ENCODE measurements around the gene P2RY1.

The P2RY1 gene, protein sequence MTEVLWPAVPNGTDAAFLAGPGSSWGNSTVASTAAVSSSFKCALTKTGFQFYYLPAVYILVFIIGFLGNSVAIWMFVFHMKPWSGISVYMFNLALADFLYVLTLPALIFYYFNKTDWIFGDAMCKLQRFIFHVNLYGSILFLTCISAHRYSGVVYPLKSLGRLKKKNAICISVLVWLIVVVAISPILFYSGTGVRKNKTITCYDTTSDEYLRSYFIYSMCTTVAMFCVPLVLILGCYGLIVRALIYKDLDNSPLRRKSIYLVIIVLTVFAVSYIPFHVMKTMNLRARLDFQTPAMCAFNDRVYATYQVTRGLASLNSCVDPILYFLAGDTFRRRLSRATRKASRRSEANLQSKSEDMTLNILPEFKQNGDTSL

DNA sequence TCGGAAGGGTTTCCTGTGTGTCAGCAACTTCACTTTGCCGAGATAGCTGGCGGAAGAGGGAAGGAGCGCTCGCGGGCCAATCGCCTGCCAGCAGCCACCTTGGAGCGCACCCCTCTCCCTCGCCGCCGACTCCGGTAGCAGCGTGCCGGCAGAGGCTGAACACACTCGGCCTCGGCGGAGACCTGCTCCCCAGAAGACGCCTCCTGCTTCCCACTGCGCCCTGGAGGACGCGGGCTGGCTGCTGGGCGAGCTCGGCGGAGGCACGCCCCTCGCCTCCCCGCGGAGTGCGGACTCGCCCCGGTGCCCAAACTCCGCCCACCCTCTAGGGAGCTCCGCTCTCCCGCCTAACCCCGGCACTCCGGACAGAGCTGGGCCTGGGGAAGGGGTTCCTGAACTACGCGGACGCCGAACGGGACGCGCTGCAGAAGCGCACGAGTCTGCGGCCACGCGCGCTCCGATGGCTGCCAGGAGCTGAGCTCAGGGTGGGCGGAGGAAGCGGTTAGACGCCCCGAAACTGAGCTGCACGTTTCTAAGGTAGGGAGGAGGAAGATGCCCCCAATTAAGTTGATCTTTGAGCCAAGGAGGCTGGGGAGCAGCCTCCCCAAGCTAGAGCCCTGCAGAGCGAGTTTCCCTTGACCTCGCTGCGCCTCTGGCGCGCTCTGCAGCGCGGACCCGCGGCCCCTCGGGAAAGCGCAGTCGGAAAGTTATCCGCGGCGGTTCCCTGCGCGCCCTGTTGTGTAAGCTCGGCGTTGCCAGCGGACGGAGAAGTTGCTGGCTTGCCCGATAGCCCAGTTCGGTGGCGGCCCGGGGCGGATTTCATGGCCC, at the start of gene P2RY1:
Gene P2RY1 (plus strand): TSS at position 356 of the 825 bp plus-strand sequence. CDS start 652 bp downstream, outside the sequence.
- DNase-seq: peak; percentile 14

DNA sequence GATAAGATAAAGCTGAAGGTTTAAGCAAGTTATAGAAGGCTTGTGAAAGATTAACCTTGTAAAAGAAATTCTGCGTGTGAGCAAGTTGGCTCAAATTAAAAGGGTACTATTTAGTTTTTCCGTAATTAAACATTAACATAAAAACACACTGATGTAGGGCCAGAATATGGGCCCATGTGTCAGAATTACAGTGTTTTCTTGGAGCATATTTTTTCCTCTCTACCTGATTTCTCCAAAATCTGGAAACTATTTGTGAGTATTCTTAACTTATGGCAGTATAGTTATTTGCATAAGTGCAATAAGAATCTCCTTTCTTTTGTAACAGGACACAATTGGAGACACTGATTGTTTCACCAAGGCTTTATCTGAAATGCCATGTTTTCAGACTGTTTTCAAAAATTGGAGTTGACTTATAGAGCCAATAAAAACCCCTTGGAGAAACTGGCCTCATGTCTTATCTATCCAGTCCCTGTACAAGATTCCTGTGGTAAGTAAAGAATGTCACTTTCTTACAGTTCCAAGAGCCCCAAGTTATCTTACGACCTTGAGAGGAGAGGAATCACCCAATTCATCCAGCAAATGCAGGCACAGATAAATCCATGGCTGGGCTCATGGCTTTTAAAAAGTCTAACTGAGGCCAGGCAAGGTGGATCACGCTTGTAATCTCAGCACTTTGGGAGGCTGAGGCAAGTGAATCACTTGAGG, 47.8 kb upstream of the P2RY1 start:
- DNase-seq: no peak

DNA sequence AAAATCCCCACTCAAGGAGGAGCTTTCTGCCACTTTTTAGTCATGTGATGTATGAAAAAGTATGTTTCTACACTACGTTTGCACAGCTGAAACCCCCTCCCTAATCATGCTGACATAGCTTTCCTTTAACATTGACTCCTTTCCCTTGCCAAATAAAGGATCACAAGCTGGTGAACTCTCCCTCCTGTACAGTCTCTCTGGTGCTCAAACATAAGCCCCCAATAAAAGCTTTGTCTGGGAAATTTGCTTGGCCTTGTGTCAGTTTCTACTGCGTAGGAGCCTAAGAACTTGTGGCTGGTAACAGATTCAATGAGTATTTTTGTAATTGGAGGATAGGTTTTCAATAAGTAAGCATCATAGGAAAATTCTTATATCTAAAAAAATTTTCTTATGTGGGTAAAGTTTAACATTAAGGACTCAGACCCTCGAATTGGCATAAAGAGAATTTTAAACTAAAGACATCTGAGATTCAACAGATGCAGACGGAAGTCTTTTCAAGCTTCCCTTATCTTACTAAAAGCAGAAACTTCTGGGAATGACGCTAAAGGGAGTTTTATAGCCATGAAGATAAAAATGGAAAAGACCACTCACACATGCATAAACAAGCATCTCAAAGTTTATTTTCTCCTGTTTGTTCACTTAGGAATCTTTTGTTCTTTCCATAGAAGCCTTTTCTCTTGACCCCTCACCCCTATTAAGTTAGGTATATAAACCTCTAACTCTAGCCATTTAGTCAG, 44.1 kb upstream of the P2RY1 start:
- no peak for DNase-seq

DNA sequence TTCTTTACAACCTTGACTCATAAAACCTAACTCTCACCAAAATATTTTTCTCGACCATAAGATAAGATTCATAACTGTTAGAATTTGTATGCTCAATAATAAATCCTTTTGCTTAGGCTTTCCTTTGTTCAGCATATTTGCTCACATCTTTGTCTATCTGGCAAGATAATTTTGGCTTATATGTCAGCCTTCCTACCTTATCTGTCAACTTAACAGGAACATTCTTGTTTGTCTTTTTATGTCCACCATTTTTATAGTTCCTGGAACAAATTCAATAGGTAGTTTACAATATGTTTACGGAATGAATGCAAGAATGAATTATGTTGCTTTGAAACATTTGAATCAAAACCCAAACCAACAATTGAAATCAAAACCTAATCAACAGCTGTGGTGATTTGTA, 41.0 kb upstream of the P2RY1 start:
- no peak for DNase-seq

DNA sequence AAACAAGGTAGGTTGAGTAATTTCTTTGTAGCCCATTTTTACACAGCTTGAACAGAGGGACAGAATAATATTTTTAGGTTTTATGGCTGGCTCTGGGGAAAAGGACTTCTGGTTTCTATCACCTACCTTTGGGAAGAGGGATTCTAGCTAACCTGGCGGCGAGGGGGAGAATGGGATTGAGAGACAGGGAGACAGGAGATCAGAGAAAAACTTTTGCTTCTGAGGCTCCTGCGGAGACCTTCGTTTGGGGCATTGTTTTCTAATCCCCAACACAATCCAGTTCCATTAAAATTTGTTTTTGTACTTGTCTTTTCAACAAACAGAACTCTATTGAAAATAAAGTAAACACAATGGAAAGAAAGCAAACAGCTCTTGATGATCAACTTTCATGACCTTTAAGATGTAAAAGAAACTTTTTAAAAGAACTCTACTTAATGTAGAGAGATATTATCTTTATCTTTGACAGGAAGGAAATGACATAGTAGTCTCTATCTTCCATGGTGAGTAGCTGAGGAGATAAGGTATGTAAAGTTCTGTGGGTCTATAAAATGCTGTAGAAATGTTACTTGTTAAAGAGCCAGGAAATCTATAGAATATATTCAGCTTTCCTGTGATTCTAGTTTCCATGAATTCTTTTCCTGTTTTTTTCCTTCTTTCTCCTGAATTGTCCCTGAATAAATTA, 37.0 kb upstream of the P2RY1 start:
- no peak for DNase-seq

DNA sequence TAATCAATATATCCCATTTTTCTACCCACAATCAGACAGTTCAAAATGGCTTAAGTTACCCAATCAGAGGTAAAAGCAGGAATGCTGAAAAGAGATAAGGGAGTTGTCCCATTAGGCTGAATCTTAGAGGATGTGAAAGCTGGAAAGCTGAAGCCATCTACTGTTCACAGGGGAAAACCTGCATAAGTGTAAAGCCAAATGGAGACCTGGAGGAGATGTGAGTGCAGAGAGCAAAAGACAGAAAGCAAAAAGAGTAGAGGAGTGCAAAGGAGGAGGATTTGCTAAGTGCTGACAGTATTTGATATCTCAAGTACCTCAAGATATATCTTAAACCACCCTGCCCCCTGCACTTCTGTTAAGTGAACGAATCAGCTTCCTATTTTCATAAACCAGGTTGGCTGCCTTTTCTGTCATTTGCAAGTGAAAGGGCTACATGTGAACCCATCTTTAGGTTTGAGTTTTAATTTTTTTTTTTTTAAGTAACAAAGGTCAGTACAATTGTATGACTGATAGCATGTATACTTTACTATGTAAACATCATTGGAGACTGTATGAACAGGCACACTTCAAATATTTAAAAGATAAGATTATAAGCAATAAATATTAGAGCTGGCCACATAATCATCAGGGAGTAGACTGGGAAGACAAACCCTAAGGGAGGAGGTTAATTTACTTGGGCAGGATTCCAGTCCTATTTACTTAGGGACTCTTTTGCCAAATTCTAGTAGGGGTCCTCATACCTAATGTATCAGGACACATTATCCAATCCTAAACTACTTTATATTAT, 22.8 kb upstream of the P2RY1 start:
- no peak for DNase-seq

DNA sequence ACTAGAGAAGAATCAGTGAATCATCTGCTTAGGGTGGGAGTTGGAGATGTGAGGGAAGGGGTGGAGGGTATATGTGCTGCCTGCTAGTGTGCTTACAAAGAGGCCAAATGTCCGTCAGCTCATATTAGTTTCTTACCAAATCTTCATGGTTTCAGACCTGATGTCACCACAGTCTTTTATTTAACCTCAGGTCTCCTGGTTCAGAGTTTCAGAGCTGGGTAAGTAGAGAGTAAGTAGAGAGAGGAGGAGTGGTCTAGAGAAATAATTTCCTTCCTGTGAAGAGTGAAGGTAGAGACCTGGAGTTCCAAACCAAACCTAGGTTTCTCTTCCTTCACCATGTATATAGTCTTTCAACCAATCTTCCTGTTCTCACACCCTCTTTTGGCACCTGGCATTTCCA, 17.5 kb upstream of the P2RY1 start:
- no peak for DNase-seq

DNA sequence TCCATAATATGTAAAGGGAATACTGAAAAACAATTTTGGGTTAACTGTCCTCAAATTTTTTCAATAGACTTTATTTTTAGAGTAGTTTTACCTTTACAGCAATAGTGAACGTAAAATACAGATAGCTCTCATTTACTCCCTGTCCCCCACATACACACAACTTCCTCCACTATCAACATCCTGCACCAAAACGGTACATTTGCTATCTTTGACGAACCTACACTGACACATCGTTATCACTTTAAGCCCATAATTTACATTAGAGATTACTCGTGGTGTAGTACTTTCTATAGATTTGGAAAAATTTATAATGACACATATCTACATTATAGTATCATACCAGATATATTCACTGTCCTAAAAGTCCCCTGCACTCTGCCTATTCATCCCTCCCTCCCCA, 16.9 kb upstream of the P2RY1 start:
- DNase-seq: no peak

DNA sequence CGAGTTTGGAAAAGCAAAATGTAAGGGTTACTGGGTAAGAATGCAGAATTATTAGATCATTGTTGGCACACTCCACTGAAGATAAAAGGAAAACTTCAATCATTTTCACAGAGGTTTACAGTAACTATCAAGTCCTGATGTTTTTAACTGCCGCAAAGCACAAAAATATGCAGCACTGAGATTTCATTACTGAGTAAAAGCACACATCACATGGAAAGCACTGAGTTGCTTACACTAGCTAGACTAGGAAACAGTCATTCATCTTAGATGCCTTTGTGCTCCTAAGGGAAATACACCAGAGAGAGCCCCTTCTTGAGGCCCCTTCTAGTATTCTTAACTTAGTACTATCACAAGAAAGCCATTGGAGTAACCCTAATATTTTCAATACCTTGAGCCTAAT, 11.8 kb upstream of the P2RY1 start:
- DNase-seq: no peak

DNA sequence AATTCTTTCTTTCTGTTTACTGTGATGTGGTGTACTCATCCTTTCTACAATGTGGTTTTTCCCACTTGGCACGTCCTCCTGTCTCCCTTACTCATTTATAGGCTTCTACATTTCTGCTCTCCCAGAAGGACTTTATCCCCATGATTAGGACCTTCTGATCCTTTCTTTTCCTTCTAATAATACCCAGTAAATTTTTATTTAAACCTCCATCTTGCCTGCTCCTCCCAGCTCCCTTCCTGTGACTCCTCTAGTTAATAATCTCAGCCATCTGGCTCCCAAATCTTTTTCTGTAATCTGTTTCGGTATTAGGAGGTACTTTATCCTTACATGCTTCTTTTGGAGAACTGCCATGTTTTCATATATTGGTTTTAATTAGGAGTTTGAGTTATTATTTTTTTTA, 11.2 kb upstream of the P2RY1 start:
- DNase-seq: no peak

DNA sequence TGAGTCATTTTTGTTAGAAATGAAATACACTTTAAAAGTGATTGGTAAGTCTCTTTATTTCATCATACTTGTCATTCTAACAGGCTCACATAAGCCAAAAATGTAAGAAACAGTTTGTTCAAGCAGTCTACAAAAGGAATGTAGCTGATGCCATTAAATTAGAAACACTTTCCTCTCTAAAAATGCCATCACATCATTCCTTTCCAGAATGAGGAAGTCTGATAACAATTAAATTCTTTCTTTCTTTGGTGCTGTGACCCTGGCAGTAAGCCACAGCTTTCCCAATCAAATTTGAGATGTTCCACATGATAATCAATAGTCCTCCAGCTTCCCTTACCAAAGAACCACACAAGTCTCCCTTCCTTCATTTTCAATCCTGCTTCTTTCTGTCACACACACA, 9.4 kb upstream of the P2RY1 start:
- DNase-seq: no peak

DNA sequence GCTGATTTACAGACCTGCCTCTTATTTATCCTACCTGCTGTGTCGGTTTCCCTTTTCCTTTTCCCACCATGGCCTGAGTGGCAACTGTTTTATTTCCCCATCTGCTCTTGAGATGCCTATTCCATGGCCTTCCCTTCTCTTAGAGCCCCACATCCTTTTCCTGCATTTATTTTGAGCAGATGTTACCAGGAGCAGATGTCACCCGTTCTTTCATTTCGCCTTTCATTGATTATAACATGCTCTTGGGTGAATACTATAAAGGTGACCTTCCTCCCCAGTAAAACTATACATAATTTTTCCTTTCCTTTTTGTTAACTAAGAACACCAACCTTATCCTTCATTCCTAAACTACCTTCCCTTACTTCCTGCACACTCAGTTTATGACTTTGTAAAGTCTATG, 8.5 kb upstream of the P2RY1 start:
- DNase-seq: no peak

DNA sequence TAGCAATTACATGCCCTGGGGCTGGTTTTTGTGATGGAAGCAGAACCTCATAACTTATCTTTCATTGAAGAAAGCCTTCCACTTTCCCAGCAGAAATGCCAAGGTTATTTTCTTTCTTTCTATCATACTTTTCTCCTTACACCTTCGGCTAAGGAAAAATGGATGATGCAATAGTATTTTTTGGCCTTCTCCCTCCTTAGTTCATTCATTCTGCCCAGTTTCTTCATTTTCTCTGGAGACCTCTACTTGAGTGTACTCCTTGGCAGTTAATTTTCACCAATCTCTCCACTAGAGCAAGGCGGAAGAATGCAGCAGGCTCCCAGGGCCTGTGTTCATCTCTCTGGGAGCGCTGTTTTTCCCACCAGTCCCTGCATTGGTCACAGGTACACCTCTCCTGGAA, 7.6 kb upstream of the P2RY1 start:
- no peak for DNase-seq

DNA sequence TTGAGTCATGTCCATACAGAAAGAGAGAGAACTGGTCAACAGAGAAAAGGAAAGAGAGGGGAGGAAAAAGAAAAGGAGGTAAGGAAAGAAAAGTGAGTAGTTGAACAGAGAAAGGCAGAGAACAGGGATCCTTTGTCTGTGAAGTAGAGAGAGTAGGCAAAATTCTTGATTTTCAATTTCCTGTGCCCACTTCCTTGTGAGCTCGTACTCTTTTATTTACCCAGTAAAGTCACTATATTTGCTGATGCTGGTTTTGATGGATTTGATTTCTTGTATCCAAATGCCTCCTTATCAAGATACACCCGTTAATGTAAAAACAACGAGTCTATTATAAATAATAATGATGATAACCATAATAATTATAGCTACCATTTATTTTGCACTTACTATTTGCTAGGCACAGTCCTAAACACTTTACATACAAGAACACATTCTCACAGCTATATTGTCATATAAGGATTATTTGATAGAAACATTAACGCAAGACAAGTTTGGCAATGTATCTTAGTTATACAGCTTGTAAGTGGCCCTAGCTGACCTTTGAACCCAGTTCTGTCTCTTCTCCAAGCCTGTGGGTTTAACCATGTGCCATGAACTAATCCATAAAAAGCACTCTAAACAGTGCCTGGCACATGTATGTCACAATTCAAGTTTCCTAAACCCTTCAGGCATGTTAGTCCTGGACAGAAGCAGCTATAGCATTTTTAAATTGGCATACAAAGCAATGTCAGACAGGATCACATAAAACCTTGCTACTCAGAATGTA, 6.7 kb upstream of the P2RY1 start:
- DNase-seq: no peak

DNA sequence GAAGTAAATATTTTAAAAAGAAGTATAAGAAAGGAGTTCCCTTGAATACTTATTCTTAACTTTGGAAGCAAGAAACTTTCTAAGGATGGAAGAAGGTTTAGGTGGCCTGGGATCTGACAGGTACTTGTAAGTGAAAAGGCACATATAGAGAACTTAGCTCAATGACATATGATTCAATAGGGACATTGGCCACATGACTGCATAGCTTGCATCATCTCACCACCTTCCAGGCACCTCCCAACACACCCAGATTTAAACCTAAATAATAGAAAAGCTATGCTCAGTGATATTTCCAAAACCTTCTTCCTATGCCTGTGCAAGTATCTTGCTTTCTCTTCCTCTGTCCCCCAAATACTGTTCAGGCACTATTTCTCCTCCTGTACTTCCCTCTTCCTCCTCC, 4.7 kb upstream of the P2RY1 start:
- no peak for DNase-seq

DNA sequence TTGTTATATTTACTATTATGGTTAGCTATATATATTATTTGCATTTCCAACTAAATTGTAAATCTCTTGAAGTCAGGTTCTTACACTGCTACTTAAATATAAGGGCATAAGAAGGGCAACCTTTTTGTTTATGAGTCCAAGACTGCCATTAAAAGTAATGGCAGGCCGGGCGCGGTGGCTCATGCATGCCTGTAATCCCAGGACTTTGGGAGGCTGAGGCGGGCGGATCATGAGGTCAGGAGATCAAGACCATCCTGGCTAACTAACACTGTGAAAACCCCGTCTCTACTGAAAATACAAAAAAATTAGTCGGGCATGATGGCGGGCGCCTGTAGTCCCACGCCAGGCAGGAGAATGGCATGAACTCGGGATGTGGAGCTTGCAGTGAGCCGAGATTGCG, 2.9 kb upstream of the P2RY1 start:
- no peak for DNase-seq

DNA sequence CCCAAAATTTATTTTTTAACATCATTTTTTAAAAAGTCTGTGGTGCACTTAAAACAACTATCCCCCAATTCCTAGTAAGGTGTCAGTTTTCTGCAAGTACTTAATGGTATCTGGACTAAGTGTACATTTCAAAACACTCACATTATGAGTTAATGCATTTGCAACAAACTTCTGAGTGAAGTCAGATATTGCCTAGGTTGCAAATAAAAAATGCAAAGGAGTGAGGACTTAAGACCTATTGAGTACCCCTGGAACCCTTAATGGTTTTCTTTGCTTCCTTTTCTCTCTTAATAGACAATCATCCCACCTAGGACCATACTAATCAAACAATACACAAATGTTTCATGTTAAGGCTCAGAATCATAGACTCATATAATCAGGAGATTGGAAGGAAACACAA, 1.8 kb upstream of the P2RY1 start:
- DNase-seq: no peak

DNA sequence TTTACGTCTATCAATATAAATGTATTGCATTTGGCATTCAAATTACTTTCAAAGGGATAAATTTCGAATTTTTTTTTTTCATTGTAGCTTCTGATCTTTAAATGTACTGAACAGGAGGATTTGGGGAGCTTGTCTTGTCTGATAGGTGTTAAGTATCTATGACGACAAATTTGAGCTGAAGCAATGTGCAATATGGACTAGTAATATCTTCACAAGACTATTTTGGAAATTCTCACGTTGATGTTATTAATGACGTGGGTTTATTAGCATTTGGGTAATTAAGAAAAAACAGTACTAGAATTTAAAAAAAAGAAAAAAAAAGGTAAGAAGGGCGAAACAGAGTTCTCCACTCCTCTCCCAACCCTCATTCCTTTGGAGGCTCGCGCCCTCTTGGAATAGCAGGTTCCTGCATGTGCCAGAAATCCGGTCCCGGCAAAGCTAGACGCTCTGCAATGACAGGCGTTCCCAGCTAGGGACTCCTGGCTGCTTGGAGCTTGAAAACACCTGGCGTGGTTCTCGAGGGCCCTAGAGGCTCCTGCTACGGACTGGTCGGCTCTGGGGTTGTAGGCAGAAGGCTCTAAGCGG, 648 bp upstream of the P2RY1 start:
- no peak for DNase-seq

DNA sequence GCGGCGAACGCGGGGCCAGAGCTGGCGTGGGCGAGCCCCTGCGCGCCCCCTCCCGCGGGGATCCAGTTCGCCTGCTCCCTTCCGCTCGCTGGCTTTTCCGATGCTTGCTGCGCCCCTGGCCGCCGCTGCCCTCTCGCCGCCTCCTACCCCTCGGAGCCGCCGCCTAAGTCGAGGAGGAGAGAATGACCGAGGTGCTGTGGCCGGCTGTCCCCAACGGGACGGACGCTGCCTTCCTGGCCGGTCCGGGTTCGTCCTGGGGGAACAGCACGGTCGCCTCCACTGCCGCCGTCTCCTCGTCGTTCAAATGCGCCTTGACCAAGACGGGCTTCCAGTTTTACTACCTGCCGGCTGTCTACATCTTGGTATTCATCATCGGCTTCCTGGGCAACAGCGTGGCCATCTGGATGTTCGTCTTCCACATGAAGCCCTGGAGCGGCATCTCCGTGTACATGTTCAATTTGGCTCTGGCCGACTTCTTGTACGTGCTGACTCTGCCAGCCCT, 721 bp downstream of the P2RY1 start:
- no peak for DNase-seq

DNA sequence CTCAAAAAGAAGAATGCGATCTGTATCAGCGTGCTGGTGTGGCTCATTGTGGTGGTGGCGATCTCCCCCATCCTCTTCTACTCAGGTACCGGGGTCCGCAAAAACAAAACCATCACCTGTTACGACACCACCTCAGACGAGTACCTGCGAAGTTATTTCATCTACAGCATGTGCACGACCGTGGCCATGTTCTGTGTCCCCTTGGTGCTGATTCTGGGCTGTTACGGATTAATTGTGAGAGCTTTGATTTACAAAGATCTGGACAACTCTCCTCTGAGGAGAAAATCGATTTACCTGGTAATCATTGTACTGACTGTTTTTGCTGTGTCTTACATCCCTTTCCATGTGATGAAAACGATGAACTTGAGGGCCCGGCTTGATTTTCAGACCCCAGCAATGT, 1.3 kb downstream of the P2RY1 start:
- DNase-seq: no peak

Data from CD4-positive, alpha-beta T cell treated with Interleukin-17A for 4 hours (primary cell).